SKM-1 treated with dmso at 0.1 percent for 144 hours (cell line): ENCODE results near the gene FAM181B.
A peak's percentile ranks its signal among the peaks of the same experiment; 100 is the strongest.

Experiments
- DNase-seq: peaks from one replicate; lab custom pipeline; 2025; ENCODE audit not compliant: unreplicated experiment; lab: John Stamatoyannopoulos, UW

The FAM181B gene, protein sequence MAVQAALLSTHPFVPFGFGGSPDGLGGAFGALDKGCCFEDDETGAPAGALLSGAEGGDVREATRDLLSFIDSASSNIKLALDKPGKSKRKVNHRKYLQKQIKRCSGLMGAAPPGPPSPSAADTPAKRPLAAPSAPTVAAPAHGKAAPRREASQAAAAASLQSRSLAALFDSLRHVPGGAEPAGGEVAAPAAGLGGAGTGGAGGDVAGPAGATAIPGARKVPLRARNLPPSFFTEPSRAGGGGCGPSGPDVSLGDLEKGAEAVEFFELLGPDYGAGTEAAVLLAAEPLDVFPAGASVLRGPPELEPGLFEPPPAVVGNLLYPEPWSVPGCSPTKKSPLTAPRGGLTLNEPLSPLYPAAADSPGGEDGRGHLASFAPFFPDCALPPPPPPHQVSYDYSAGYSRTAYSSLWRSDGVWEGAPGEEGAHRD

GRCh38 chr11:82733444-82734119, at the start of gene FAM181B:
TSS of gene FAM181B (minus strand) at chr11:82733864. CDS start at chr11:82733729, 135 bp downstream.
- DNase-seq: peak; percentile 36

GRCh38 chr11:82782825-82783374, 49.2 kb upstream of the FAM181B start:
- DNase-seq: no peak

DNA sequence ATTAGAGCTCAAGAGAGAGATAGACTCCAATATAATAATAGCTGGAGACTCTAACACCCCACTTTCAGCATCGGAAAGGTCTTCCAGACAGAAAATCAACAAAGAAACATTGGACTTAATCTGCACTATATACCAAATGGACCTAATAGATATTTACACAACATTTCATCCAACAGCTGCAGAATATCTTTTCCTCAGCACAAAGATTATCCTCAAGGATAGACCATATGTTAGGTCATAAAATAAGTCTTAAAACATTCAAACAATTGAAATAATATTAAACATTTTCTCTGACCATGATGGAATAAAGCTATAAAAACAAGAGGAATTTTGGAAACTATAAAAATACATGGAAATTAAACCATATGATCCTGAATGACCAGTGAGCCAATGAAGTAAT, 45.1 kb upstream of the FAM181B start:
- DNase-seq: no peak

DNA sequence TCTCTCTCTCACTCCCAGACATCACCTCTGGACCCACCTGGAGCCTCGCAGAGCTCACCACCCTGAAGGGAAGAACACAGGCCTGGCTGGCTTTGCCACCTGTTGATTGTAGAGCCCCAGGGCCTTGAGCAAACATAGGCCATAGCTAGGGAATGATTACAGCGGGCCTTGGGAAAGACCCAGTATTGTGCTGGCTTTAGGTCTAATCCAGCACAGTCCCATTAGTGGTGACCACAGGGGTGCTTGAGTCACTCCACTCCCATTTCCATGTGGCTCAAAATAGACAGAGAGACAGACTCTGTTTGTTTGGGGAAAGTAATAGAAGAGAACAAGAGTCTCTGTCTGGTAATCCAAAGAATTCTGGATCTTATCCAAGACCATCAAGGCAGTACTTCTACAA, 42.7 kb upstream of the FAM181B start:
- no peak for DNase-seq

DNA sequence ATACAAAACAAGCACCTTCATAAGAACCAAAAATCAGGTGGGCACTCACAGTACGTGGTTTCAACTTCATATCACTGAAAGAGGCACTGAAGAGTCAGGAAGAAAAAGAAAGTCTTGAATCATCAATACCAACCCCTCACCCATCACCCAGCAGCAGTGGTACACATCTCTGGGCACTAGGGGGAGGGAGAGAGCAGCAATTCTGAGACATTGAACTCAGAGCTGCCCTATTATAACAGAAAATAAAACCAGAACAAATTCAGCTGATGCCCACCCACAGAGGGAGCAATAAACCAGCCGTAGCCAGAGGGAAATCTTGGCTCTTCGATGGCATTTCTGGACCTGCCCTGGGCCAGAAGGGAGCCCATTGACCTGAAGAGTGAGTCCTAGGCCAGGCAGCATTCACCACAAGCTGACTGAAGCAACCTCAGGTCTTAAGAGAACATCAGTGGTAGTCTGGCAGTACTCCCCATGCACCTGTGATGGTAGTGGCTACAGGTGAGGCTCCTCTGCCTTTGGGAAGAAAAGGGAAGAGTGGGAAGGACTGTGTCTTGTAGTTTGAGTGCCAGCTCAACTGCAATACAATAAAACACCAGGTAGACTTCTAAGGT, 42.2 kb upstream of the FAM181B start:
- peak; percentile 43 for DNase-seq

- DNase-seq: no peak
Measured at GRCh38 chr11:82775218-82775617, 41.6 kb upstream of the FAM181B start.

GRCh38 chr11:82771781-82772180, 38.1 kb upstream of the FAM181B start:
- DNase-seq: no peak

DNA sequence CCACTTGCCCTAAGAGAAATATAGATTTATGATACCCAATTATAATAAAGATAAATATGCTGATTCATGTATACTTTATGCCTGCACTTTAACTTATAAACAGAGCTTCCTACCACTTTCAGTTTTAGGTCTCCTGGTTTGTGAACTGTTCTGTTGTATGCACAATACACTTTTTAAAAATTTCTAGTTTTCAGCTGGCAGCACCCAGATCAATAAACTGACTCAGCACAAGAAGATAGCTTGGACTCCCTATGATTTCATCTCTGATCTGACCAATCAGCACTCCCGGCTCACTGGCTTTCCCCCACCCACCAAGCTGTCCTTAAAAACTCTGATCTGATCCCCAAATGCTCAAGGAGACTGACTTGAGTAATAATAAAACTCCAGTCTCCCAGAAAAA, 33.5 kb upstream of the FAM181B start:
- no peak for DNase-seq

- DNase-seq: no peak
Measured at GRCh38 chr11:82765466-82766034, 31.9 kb upstream of the FAM181B start.

DNA sequence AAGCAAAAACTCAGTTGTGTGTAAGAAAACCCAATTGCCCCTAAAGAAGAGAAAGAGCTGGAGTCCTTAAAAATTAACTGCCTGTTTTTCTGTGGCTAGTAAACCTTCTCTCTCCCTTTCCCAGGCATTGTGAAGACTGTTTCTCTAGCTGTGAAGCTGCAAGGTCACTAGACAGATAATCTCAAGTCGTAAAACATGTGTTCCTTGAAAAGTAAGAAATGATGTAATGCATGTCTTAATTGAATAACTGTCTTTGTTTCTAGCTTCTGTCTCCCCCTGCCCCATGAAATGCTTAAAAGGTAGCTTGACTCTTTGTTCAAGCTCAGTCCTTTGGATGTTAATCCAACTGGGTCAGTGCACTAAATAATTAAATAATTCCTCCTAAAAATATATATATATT, 29.5 kb upstream of the FAM181B start:
- no peak for DNase-seq

DNA sequence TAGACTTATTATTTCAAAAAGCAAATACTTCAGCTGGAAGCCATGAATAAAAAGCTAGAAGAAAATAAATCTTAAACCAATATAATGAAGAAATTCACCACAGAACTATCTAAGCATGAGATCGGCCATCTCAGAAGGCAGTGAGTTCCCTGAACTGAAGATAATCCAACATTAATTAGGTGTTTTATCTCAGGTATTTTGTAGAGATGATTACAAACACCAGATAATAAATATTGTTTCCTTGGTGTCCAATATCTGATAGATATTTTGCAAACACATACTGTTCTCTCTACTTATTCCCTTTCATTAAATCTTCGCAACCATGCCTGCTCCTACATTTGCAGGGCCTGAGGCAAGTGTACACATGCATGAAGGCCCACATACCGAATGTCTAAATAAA, 26.0 kb upstream of the FAM181B start:
- DNase-seq: no peak

- no peak for DNase-seq
Measured at GRCh38 chr11:82757660-82758357, 24.1 kb upstream of the FAM181B start.

DNA sequence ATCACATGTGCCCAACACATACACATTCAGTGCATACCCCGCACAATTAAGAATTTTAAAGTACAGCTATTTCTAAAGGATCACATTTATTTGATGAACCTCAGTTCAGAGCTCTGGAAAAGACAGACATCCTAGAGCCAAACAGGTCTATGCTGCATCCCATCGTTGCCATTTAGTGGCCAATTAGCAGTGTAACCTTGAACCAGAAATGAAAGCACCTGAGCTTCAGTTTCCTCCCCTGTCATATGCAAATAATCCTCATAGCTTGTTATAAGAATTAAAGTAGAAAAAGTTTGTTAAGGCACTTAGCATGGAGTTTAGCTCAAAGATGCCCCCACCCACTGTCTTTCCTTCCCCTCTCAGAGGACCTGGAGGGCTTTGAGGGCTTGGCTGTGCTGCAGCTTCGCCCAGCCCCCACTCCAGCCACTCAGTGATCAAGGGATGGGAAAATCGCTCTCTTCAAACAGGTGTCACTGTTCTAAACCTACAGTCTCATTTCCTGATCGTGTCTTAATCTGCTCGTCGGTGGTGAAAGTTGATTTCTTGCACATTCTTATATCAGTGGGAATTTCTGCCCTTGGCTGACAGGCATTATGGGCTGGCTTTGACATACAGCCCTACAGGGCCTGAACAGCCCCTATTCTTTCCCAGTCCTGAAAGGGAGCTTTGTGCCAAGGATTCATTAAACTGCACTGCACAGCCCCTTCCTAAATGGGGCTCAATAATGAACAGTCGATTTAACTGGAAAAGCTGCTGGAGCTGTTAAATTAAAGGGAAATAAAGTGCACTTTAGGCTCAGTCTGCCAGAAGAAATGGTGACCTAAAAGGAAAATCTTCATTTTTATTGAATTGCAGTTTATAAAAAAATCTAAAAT, 23.3 kb upstream of the FAM181B start:
- no peak for DNase-seq

- no peak for DNase-seq
Measured at GRCh38 chr11:82754410-82754809, 20.7 kb upstream of the FAM181B start.

DNA sequence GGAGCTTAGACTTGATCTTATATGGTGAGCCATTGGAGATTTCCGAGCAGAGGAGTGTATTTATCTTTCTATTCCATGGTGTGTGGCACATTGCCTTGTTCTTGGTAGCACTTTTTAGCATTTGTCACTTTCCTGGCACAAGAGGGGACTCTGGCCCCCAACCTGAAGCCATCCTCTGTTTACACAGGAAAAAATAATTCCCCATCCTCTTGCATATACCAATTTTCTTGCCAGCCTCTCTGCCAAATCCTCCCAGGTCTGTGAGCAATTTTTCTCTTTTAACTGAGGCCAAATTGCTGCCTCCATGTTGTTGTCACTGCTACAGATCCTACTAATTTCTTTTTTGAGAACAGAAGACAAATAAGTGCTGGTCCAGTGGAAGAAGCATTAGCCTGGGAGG, 20.3 kb upstream of the FAM181B start:
- no peak for DNase-seq

- DNase-seq: no peak
Measured at GRCh38 chr11:82752801-82753200, 19.1 kb upstream of the FAM181B start.

DNA sequence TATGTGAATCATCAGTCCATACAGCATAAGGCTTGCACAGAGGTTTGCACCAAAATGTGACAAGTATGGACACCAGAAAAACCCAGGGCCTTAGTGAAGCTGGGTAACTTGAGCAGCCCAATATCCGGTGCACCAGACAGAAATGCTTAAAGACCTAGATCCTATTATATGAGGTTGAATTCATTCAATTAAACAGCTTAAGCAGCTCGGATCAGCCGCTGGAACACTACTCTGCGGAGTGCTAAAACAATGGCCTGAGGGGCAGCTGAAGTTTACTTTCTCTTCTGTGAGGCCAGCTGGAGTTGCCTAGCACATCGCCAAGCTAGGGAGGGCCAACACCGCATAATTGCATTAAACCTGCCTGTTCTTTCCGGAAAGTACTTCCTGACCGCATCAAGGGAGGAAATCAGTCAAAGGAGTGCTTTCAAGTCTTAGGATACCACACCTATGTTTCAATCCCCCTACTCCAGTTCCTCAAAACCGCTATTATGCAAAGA, 17.0 kb upstream of the FAM181B start:
- peak; percentile 27 for DNase-seq

GRCh38 chr11:82747471-82747870, 13.8 kb upstream of the FAM181B start:
- DNase-seq: no peak

- DNase-seq: no peak
Measured at GRCh38 chr11:82738091-82738490, 4.4 kb upstream of the FAM181B start.

DNA sequence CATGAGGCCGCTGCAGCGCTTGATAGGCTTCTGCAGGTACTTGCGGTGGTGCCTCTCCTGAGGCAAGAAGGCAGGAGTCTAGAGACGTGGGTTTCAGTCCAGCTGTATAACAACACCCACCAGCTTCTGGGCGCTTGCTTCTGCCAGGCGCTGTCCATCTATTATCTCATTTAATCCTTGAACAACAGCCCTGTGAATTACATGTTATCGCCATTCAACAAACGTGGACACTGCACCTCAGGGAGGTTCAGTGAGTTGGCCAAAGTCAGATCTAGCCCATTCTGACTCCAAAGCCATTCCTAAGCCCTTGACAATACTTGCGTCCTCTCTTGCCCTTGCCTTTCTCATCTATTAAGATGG, 436 bp upstream of the FAM181B start:
- no peak for DNase-seq
